Measurements from ENCODE around the gene KCNK7. TPM values are rescaled to one million over a fixed set of nuclear protein-coding genes. Genes with fewer than 3 reads are reported as not detected.

KCNK7 gene
- total and polyA plus RNA-seq, 4 donors: 0.20 to 0.90 (median 0.60) TPM

GRCh38 chr11:65611758-65612603, 16.4 kb upstream of the KCNK7 start:
- H3K9me3 ChIP-seq (ENCODE audit: control insufficient read depth, insufficient read depth, low read length): no peaks in the 10 kb centered on the region
- no peaks in the 10 kb centered on the region for H3K27me3 ChIP-seq (ENCODE audit: control insufficient read depth, insufficient read depth, low read length)
- WGBS (ENCODE audit: insufficient coverage): 86% methylated on average over 11 of the region's 12 CpGs
- peaks cover 53% of the 10 kb centered on the region for H3K36me3 ChIP-seq (ENCODE audit: control insufficient read depth, insufficient read depth, low read length)
- no peak for DNase-seq (ENCODE audit: low read depth in 4 of 6, low spot score in 6 of 6)
- peak overlapping the region; percentile 85 for H3K4me3 ChIP-seq (ENCODE audit: low read depth, low read length)
- H3K4me1 ChIP-seq (ENCODE audit: control insufficient read depth, insufficient read depth, low read length): peaks cover 79% of the 10 kb centered on the region
- peak overlapping the region; percentile 92 for H3K27ac ChIP-seq (ENCODE audit: low read depth, low read length)

DNA sequence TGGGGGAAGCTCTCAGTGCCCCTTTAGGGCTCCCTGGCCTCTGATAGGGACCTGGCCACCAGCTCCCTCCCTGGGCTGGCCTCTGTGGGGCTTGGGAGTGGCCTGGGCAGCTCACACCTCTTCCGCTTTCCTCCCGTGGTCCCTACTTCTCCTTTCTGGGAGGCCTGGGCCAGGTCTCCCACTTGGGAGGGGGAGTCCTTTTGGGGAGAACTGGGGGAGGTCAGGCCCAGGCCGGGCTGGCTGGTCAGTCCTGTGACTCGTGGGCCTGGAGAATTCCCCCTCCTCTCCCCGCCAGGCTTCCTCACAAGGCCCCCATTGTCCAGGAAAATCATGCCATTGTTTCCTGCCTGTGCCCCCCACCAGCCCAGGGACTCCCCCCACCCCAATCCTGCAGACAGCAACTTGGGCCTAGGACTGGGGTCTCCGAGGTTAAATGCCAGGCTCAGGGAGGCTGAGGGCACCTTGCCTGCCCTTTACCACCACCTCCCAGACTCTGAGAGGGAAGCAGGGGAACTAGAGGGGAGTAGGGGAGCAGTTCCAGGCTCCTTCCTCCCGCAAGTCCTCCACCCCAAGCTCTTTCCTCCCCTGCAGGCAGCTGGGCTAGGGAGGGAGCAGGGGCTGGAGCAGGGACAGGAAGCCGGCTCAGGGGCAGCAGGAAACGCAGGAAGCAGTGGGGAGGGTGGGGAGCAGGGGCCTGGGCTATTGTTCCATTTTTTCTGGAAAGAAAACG, 15.6 kb upstream of the KCNK7 start:
- Histone ChIP-seq H3K36me3 (ENCODE audit: control insufficient read depth, insufficient read depth, low read length) (peaks cover 54% of the 10 kb centered on the region), H3K4me1 (ENCODE audit: control insufficient read depth, insufficient read depth, low read length) (peaks cover 78% of the 10 kb centered on the region), H3K27ac (ENCODE audit: low read depth, low read length) (peak overlapping the region; percentile 92), H3K9me3 (ENCODE audit: control insufficient read depth, insufficient read depth, low read length) (no peaks in the 10 kb centered on the region), H3K27me3 (ENCODE audit: control insufficient read depth, insufficient read depth, low read length) (no peaks in the 10 kb centered on the region), H3K4me3 (ENCODE audit: low read depth, low read length) (peak overlapping the region; percentile 85)
- 40% methylated on average over 2 of the region's 10 CpGs for WGBS (ENCODE audit: insufficient coverage)
- peak in 1 of 6 donors; percentile 54 for DNase-seq (ENCODE audit: low read depth in 4 of 6, low spot score in 6 of 6)

DNA sequence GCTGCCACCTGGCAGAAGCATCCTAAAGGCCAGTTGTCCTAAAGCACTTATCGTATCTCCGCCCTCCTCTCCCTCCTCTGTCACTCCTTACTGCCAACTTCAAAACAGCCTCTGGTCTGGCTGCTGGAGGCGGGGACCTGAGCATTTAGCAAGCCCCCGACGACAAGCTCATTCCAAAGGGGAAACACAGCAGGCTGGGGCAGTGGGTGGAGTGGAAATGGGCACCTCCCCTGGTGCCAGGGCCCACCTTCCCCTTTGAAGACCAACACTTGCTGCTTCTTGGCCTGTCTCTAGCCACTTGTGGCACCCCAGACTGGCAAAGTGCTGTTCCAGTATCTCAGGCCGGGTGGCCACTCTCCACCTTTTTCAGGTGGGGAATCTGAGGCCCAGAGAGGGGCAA, 14.8 kb upstream of the KCNK7 start:
- WGBS (ENCODE audit: insufficient coverage): 59% methylated on average over 6 of the region's 6 CpGs
- H3K27me3 ChIP-seq (ENCODE audit: control insufficient read depth, insufficient read depth, low read length): no peaks in the 10 kb centered on the region
- no peak for DNase-seq (ENCODE audit: low read depth in 4 of 6, low spot score in 6 of 6)
- H3K4me3 ChIP-seq (ENCODE audit: low read depth, low read length): peak overlapping the region; percentile 85
- H3K9me3 ChIP-seq (ENCODE audit: control insufficient read depth, insufficient read depth, low read length): no peaks in the 10 kb centered on the region
- H3K4me1 ChIP-seq (ENCODE audit: control insufficient read depth, insufficient read depth, low read length): peaks cover 77% of the 10 kb centered on the region
- peak overlapping the region; percentile 92 for H3K27ac ChIP-seq (ENCODE audit: low read depth, low read length)
- H3K36me3 ChIP-seq (ENCODE audit: control insufficient read depth, insufficient read depth, low read length): peaks cover 60% of the 10 kb centered on the region

GRCh38 chr11:65609665-65610064, 14.1 kb upstream of the KCNK7 start:
- peaks cover 68% of the 10 kb centered on the region for H3K36me3 ChIP-seq (ENCODE audit: control insufficient read depth, insufficient read depth, low read length)
- no peak for DNase-seq (ENCODE audit: low read depth in 4 of 6, low spot score in 6 of 6)
- H3K27me3 ChIP-seq (ENCODE audit: control insufficient read depth, insufficient read depth, low read length): no peaks in the 10 kb centered on the region
- H3K4me3 ChIP-seq (ENCODE audit: low read depth, low read length): no peak overlapping the region
- H3K9me3 ChIP-seq (ENCODE audit: control insufficient read depth, insufficient read depth, low read length): no peaks in the 10 kb centered on the region
- H3K4me1 ChIP-seq (ENCODE audit: control insufficient read depth, insufficient read depth, low read length): peaks cover 74% of the 10 kb centered on the region
- WGBS (ENCODE audit: insufficient coverage): 89% methylated on average over 5 of the region's 5 CpGs
- H3K27ac ChIP-seq (ENCODE audit: low read depth, low read length): no peak overlapping the region

- H3K4me1 ChIP-seq (ENCODE audit: control insufficient read depth, insufficient read depth, low read length): peaks cover 70% of the 10 kb centered on the region
- H3K27me3 ChIP-seq (ENCODE audit: control insufficient read depth, insufficient read depth, low read length): no peaks in the 10 kb centered on the region
- no peak overlapping the region for H3K4me3 ChIP-seq (ENCODE audit: low read depth, low read length)
- WGBS (ENCODE audit: insufficient coverage): 51% methylated on average over 3 of the region's 3 CpGs
- DNase-seq (ENCODE audit: low read depth in 4 of 6, low spot score in 6 of 6): no peak
- peaks cover 72% of the 10 kb centered on the region for H3K36me3 ChIP-seq (ENCODE audit: control insufficient read depth, insufficient read depth, low read length)
- no peak overlapping the region for H3K27ac ChIP-seq (ENCODE audit: low read depth, low read length)
- no peaks in the 10 kb centered on the region for H3K9me3 ChIP-seq (ENCODE audit: control insufficient read depth, insufficient read depth, low read length)
Observed at GRCh38 chr11:65609229-65609628, 13.6 kb upstream of the KCNK7 start.

GRCh38 chr11:65607614-65608426, 12.2 kb upstream of the KCNK7 start:
- peaks cover 72% of the 10 kb centered on the region for H3K36me3 ChIP-seq (ENCODE audit: control insufficient read depth, insufficient read depth, low read length)
- H3K4me1 ChIP-seq (ENCODE audit: control insufficient read depth, insufficient read depth, low read length): peaks cover 56% of the 10 kb centered on the region
- WGBS (ENCODE audit: insufficient coverage): 50% methylated on average over 31 of the region's 37 CpGs

DNA sequence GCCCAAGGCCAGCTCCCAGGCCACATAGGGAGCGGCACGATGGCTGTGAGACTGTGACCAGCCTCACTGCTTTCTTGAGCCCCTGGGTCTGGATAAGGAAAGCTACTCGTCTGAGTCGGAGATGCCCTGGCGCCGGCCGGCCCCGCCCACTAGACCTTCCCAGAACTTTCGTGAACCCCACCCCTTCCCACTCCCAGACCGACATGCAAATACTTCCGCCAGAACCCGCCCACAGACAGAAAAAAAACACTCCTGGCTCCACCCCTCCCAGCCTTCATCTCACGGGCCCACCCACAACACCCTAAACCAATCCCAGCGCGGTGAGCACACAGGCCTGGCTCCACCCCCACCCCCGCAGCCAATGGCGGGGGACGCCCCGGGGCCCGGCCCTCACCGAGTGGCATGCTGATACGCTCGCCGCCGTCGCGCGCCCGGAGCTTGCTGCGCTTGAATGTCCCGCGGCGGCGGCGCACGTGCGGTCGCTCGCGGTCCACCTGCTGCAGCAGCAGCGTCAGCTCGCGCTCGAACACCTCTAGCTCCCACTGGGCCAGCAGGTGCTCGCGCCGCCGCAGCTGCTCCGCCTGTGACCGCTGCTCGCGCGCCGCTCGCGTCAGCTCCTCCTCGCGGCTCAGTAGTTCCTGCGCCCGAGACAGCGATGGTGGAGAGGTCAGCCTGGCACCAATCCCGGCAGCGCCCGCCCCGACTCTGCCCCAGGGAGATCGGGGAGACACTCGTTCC, 11.4 kb upstream of the KCNK7 start:
- peaks cover 48% of the 10 kb centered on the region for H3K4me1 ChIP-seq (ENCODE audit: control insufficient read depth, insufficient read depth, low read length)
- 2% methylated on average over 67 of the region's 67 CpGs for WGBS (ENCODE audit: insufficient coverage)
- peak overlapping the region; percentile 28 for H3K4me3 ChIP-seq (ENCODE audit: low read depth, low read length)
- peak; percentile 70 to 98 (median 88) for DNase-seq (ENCODE audit: low read depth in 4 of 6, low spot score in 6 of 6)
- H3K36me3 ChIP-seq (ENCODE audit: control insufficient read depth, insufficient read depth, low read length): peaks cover 71% of the 10 kb centered on the region
- peak overlapping the region; percentile 51 for H3K27ac ChIP-seq (ENCODE audit: low read depth, low read length)
- no peaks in the 10 kb centered on the region for H3K27me3 ChIP-seq (ENCODE audit: control insufficient read depth, insufficient read depth, low read length)
- no peaks in the 10 kb centered on the region for H3K9me3 ChIP-seq (ENCODE audit: control insufficient read depth, insufficient read depth, low read length)

More at GRCh38 chr11:65607614-65608426, 12.2 kb upstream of the KCNK7 start:
- H3K9me3 ChIP-seq (ENCODE audit: control insufficient read depth, insufficient read depth, low read length): no peaks in the 10 kb centered on the region
- no peak overlapping the region for H3K27ac ChIP-seq (ENCODE audit: low read depth, low read length)
- no peak for DNase-seq (ENCODE audit: low read depth in 4 of 6, low spot score in 6 of 6)
- H3K4me3 ChIP-seq (ENCODE audit: low read depth, low read length): peak overlapping the region; percentile 9
- H3K27me3 ChIP-seq (ENCODE audit: control insufficient read depth, insufficient read depth, low read length): no peaks in the 10 kb centered on the region

DNA sequence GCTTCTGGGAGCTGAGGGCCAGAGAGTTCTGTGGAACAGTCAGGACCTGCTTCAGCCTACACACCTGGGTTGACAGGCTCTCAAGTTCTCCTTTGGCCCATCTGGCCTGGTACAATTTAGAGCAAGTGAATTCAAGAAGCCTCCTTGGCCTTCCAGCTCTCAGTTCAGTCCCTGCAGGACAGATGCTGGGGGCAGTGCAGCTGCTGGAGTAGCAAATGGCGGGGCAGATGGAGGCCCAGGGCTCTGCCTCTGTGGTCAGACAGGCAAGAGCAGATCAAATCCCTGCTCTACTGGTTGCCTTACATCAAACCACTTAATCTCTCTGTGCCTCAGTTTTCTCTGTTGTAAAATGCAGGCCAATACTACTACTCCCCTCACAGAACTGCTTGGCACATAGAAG, 8.7 kb upstream of the KCNK7 start:
- 82% methylated on average over 1 of the region's 1 CpG for WGBS (ENCODE audit: insufficient coverage)
- H3K27me3 ChIP-seq (ENCODE audit: control insufficient read depth, insufficient read depth, low read length): no peaks in the 10 kb centered on the region
- H3K4me1 ChIP-seq (ENCODE audit: control insufficient read depth, insufficient read depth, low read length): peaks cover 21% of the 10 kb centered on the region
- no peak overlapping the region for H3K4me3 ChIP-seq (ENCODE audit: low read depth, low read length)
- H3K27ac ChIP-seq (ENCODE audit: low read depth, low read length): no peak overlapping the region
- peaks cover 65% of the 10 kb centered on the region for H3K36me3 ChIP-seq (ENCODE audit: control insufficient read depth, insufficient read depth, low read length)
- H3K9me3 ChIP-seq (ENCODE audit: control insufficient read depth, insufficient read depth, low read length): no peaks in the 10 kb centered on the region
- DNase-seq (ENCODE audit: low read depth in 4 of 6, low spot score in 6 of 6): no peak

- WGBS (ENCODE audit: insufficient coverage): 96% methylated on average over 5 of the region's 6 CpGs
- no peak overlapping the region for H3K4me3 ChIP-seq (ENCODE audit: low read depth, low read length)
- no peaks in the 10 kb centered on the region for H3K9me3 ChIP-seq (ENCODE audit: control insufficient read depth, insufficient read depth, low read length)
- H3K4me1 ChIP-seq (ENCODE audit: control insufficient read depth, insufficient read depth, low read length): peaks cover 5% of the 10 kb centered on the region
- no peak overlapping the region for H3K27ac ChIP-seq (ENCODE audit: low read depth, low read length)
- DNase-seq (ENCODE audit: low read depth in 4 of 6, low spot score in 6 of 6): no peak
- peaks cover 69% of the 10 kb centered on the region for H3K36me3 ChIP-seq (ENCODE audit: control insufficient read depth, insufficient read depth, low read length)
- no peaks in the 10 kb centered on the region for H3K27me3 ChIP-seq (ENCODE audit: control insufficient read depth, insufficient read depth, low read length)
Observed at GRCh38 chr11:65599955-65600246, 4.3 kb upstream of the KCNK7 start.

Measured in spinal cord (tissue), 10 donors.